Kidney epithelial cell (primary cell): ENCODE measurements around the gene ST8SIA5. TPM values are rescaled to one million over a fixed set of nuclear protein-coding genes. Genes with fewer than 3 reads are reported as not detected.
"Not testable (repeated sequence)": the region's sequence is repeated elsewhere in the genome, so short reads cannot be mapped to it uniquely, and the experiment has no call there.

Source experiments
- DNase-seq: peaks from one replicate; pipeline ENCODE4 v3.0.0-alpha.2; 2010; ENCODE audit warnings: low read depth
- H3K27me3 ChIP-seq: 2 replicates; pipeline ENCODE4 v1.6.0; 2011; ENCODE audit warnings: low read length; ENCODE audit not compliant: control insufficient read depth, insufficient read depth
- H3K36me3 ChIP-seq: 2 replicates; pipeline ENCODE4 v1.5.1; 2011; ENCODE audit warnings: low read length; ENCODE audit not compliant: control insufficient read depth, insufficient read depth
- H3K4me3 ChIP-seq: 2 replicates; pipeline ENCODE4 v1.5.1; 2011; ENCODE audit warnings: low read depth, mild to moderate bottlenecking, control low read depth, low read length
- total RNA-seq: library from RNA; depleted of rRNA; stranded (reverse); fragments of >200 nt; gene quantifications from 2 replicates; pipeline ENCODE4 v1.2.3, GENCODE V29; 2015
- TF ChIP-seq, protein P1 (sequence below): IDR thresholded peaks from 2 replicates; pipeline ENCODE4 v1.5.1; 2011; ENCODE audit warnings: mild to moderate bottlenecking, moderate library complexity, low read length, control low read depth, inconsistent platforms; ENCODE audit not compliant: insufficient read depth, poor library complexity, severe bottlenecking

The ST8SIA5 gene, protein sequence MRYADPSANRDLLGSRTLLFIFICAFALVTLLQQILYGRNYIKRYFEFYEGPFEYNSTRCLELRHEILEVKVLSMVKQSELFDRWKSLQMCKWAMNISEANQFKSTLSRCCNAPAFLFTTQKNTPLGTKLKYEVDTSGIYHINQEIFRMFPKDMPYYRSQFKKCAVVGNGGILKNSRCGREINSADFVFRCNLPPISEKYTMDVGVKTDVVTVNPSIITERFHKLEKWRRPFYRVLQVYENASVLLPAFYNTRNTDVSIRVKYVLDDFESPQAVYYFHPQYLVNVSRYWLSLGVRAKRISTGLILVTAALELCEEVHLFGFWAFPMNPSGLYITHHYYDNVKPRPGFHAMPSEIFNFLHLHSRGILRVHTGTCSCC
- total RNA-seq = under 0.01 TPM in 2 replicates

DNA sequence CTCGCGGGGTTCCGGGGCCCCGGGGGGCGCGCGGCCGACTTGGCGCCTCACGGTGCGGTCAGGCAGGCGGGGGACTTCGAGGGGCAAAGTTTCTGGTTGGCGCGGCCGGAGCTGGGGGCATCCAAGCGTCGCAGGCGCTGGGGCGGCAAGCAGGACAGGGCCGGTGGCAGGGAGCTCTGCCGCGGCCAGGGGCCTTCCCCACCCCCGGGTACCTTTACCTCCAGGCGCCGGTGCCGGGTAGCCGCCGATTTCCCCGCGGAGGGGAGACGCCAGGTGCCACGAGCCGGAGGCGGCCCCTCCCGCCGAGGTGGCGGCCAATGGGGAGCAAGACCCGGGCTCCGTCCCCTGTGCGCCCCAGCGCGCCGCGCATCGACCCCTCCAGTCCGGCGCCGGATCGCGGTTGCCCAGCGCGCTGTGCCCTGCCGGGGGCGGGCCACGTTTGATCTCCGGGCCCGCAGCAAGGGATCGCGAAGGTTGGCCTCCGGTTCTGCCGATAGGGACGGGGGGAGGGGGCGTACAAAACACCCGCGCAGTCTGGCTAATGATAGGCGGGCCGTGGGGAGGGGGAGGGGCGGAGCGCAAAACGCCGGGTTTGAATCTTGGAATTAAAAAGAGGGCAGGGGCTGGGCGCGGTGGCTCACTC, at the start of gene ST8SIA5:
ST8SIA5 (minus strand) TSS at position 495 of the 643 bp plus-strand sequence. CDS start 545 bp downstream, outside the sequence.
- TF ChIP-seq, protein P1, sequence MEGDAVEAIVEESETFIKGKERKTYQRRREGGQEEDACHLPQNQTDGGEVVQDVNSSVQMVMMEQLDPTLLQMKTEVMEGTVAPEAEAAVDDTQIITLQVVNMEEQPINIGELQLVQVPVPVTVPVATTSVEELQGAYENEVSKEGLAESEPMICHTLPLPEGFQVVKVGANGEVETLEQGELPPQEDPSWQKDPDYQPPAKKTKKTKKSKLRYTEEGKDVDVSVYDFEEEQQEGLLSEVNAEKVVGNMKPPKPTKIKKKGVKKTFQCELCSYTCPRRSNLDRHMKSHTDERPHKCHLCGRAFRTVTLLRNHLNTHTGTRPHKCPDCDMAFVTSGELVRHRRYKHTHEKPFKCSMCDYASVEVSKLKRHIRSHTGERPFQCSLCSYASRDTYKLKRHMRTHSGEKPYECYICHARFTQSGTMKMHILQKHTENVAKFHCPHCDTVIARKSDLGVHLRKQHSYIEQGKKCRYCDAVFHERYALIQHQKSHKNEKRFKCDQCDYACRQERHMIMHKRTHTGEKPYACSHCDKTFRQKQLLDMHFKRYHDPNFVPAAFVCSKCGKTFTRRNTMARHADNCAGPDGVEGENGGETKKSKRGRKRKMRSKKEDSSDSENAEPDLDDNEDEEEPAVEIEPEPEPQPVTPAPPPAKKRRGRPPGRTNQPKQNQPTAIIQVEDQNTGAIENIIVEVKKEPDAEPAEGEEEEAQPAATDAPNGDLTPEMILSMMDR = no peak
- DNase-seq = no peak
- Histone ChIP-seq H3K4me3 (peak within 1 kb of the TSS; percentile 38), H3K27me3 (peaks cover 41% of the 10 kb centered on the region), H3K36me3 (no peaks in the 10 kb centered on the region)

DNA sequence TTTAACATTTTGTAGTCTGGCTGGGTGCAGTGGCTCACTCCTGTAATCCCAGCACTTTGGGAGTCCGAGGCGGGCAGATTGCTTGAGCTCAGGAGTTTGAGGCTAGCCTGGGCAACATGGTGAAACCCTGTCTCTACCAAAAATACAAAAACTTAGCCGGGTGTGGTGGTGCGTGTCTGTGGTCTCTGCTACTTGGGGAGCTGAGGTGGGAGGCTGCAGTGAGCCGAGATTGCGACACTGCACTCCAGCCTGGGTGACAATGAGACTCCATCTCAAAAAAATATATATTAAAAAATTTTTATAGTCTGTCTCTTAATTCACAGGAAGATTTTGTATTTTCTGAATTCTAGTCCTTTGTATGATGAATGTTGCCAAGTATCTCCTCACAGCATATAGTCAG, 39.1 kb upstream of the ST8SIA5 start:
- H3K36me3 ChIP-seq, H3K27me3 ChIP-seq, DNase-seq, H3K4me3 ChIP-seq: not testable (repeated sequence)

- no peaks in the 10 kb centered on the region for H3K27me3 ChIP-seq
- H3K4me3 ChIP-seq = no peak overlapping the region
- no peak for DNase-seq
- TF ChIP-seq, protein P1 = no peak
- H3K36me3 ChIP-seq = no peaks in the 10 kb centered on the region
Measured at GRCh38 chr18:46794607-46795006, 37.8 kb upstream of the ST8SIA5 start.

DNA sequence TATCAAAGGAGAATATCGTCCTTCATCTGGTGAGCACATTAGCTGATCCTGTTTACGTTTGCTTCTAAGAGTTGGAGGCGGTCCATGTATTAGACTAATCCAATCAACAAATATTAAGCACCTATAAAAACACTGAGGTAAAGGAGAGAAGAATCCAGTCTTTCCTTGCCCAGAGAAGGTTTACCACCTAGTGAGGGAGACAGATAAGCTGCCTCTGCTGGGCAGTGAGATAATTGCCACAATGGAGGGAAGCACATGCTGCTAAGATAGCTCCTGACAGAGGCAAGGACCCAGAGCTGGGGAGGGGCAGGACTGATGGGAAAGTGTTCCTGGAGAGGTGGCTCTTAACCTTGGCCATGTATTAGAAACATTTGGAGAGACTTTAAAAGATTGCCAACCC, 36.7 kb upstream of the ST8SIA5 start:
- Histone ChIP-seq H3K27me3 (no peaks in the 10 kb centered on the region), H3K36me3 (no peaks in the 10 kb centered on the region), H3K4me3 (no peak overlapping the region)
- TF ChIP-seq, protein P1 = no peak
- DNase-seq = no peak

DNA sequence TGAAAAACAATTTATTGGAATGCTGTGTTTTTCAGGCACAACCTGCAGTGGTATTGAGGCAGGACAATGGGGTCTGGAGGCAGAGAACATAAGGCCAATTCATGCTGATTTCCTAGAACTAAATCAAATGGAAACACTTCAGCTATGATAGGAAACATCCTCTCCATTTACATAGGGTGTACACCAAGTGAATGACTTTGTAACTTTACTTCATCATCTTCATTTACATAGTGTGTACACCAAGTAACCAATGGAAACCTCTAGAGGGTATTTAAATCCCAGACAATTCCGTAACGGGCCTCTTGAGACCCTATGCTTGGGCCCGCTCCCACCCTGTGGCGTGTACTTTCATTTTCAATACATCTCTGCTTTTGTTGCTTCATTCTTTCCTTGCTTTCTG, 32.2 kb upstream of the ST8SIA5 start:
- Histone ChIP-seq H3K4me3 (no peak overlapping the region), H3K27me3 (no peaks in the 10 kb centered on the region), H3K36me3 (no peaks in the 10 kb centered on the region)
- DNase-seq = no peak
- TF ChIP-seq, protein P1 = no peak

DNA sequence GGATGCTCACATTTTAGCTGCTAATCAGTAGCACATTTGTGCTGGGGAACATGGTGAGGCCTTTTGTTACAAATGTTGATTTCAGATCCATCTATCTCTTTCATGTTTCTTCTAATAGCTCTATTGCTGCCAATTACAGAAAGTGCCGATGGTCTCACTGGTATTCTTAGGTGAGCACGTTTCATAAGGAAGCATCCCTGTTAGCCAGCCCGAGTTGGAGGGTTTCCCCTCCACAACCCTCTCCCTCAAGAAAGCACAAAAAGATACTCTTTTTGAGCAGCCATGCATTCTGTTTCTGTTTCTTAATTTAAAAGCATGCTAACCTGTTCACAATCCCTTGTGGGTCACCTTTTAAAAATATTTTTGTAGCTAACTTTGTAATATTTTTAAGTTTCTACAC, 30.8 kb upstream of the ST8SIA5 start:
- no peaks in the 10 kb centered on the region for H3K36me3 ChIP-seq
- no peak overlapping the region for H3K4me3 ChIP-seq
- H3K27me3 ChIP-seq = no peaks in the 10 kb centered on the region
- no peak for DNase-seq
- TF ChIP-seq, protein P1 = no peak
